ENCODE data around the gene ASAP3. TPM values are rescaled to one million over a fixed set of nuclear protein-coding genes. Genes with fewer than 3 reads are reported as not detected.

The ASAP3 gene
- total and polyA plus RNA-seq, 9 of the 15 experiments (the other 6 are each of a cell fraction or from before 2014, with no cell fraction given), result 1.7 to 31.2 (median 17.4) TPM

DNA sequence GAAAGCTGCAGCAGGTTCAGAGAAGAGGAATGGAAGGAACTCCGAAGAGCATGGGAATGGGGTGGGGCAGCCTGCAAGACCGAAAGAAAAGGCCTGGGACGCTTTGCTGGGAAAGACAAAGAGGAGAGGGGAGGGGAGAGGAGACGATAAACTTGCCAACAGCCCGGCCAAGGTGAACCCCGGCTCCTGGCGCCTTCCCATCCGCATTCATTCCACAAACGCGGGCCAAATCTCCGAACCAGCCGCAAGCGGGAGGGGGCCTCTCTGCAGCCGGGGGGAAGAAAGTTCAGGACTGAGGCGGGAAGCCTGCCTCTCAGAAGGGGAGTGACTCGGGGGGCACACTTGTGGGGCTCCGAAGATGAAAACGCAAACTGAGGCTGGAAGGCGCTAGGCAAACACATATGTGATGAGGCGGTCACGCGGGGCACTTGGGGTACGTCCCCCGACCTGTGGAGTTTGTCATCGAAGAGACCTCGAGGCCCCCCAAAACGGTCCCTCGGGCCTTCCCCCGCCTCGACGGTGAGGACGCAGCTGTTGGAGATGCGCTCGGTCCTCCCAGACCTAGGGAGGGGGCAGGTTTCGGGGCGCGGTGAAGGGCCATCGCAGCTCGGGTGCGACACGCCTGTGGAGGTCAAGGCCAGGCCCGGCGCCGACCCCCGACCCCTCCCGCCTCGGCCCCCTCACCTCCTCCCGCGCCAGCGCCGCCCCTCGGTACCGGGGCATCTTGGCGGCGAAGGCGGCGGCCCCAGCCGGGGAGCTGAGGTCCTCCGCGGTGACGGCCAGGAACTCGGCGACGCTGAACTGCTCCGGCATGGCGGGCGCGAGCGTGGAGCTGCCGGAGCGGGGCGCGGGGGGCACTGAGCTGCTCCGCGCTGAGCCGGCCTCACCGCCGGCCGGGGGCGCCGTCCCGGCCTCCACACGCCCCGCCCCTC lies at the start of gene ASAP3 (continued):
- TF ChIP-seq SETDB1 (IDR thresholded peaks at IDR 0.05; ENCODE audit: low read length) (no peak), RBBP5 (IDR thresholded peaks at IDR 0.05; ENCODE audit: borderline replicate concordance, insufficient read depth, low read length, poor library complexity, severe bottlenecking) (peak; percentile 52), DNMT1 (IDR thresholded peaks at IDR 0.05) (no peak), CREBBP (IDR thresholded peaks at IDR 0.05; ENCODE audit: low read depth, low read length) (no peak), FOXK1 (CRISPR knock-in tag; IDR thresholded peaks at IDR 0.05; ENCODE audit: borderline replicate concordance) (0 out of 2 replicates have a peak, but pooled peaks have one; percentile 43), ZNF146 (CRISPR knock-in tag; IDR thresholded peaks at IDR 0.05; ENCODE audit: unreplicated experiment) (no peak), ZC3H4 (CRISPR knock-in tag; IDR thresholded peaks at IDR 0.05; ENCODE audit: borderline replicate concordance) (no peak), BRCA1 (IDR thresholded peaks at IDR 0.05) (no peak), BRCA1 (CRISPR knock-in tag; IDR thresholded peaks at IDR 0.05) (no peak), HDAC2 (IDR thresholded peaks at IDR 0.05) (0 out of 2 replicates have a peak, but pooled peaks have one; percentile 43), NBN (IDR thresholded peaks at IDR 0.05; ENCODE audit: low read depth) (no peak), ZSCAN29 (IDR thresholded peaks at IDR 0.05) (peak; percentile 83), NCOA1 (IDR thresholded peaks at IDR 0.05; ENCODE audit: low read depth) (no peak), PTRF (tag; IDR thresholded peaks at IDR 0.05) (no peak), ETS1 (conservative IDR thresholded peaks at IDR 0.05; ENCODE audit: control insufficient read depth, low read depth, low read length) (peak; percentile 66), NONO (IDR thresholded peaks at IDR 0.05; ENCODE audit: low read depth in 2 of 2, low read length in 1 of 2) (peak; percentile 34 to 55; a peak in 3 of 4 replicates), ZNF717 (CRISPR knock-in tag; IDR thresholded peaks at IDR 0.05) (no peak), TEAD1 (CRISPR knock-in tag; IDR thresholded peaks at IDR 0.05) (0 out of 4 replicates have a peak, but pooled peaks of 1 of the 2 experiments have one; percentile 4), CHD4 (IDR thresholded peaks at IDR 0.05; ENCODE audit: insufficient read depth, insufficient replicate concordance, low read depth, low read length, poor library complexity, severe bottlenecking) (no peak)
- TF ChIP-seq, protein P1, sequence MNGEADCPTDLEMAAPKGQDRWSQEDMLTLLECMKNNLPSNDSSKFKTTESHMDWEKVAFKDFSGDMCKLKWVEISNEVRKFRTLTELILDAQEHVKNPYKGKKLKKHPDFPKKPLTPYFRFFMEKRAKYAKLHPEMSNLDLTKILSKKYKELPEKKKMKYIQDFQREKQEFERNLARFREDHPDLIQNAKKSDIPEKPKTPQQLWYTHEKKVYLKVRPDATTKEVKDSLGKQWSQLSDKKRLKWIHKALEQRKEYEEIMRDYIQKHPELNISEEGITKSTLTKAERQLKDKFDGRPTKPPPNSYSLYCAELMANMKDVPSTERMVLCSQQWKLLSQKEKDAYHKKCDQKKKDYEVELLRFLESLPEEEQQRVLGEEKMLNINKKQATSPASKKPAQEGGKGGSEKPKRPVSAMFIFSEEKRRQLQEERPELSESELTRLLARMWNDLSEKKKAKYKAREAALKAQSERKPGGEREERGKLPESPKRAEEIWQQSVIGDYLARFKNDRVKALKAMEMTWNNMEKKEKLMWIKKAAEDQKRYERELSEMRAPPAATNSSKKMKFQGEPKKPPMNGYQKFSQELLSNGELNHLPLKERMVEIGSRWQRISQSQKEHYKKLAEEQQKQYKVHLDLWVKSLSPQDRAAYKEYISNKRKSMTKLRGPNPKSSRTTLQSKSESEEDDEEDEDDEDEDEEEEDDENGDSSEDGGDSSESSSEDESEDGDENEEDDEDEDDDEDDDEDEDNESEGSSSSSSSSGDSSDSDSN (IDR thresholded peaks at IDR 0.05; ENCODE audit: borderline replicate concordance in 1 of 2, low read depth in 2 of 2, low read length in 2 of 2), result no peak
- TF ChIP-seq, protein P2, sequence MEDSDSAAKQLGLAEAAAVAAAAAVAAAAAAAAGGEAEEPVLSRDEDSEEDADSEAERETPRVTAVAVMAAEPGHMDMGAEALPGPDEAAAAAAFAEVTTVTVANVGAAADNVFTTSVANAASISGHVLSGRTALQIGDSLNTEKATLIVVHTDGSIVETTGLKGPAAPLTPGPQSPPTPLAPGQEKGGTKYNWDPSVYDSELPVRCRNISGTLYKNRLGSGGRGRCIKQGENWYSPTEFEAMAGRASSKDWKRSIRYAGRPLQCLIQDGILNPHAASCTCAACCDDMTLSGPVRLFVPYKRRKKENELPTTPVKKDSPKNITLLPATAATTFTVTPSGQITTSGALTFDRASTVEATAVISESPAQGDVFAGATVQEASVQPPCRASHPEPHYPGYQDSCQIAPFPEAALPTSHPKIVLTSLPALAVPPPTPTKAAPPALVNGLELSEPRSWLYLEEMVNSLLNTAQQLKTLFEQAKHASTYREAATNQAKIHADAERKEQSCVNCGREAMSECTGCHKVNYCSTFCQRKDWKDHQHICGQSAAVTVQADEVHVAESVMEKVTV (CRISPR knock-in tag; IDR thresholded peaks at IDR 0.05), result no peak
